GM18873 (cell line): Measurements from ENCODE around the gene MADCAM1.
"Not testable (repeated sequence)": the region's sequence is repeated elsewhere in the genome, so short reads cannot be mapped to it uniquely, and the experiment has no call there.

ENCODE experiments used
- ATAC-seq: cut with Tn5 transposase; IDR thresholded peaks from one replicate; pipeline ENCODE4 v1.9.1; 2021; ENCODE audit warnings: mild to moderate bottlenecking, moderate library complexity, moderate number of reproducible peaks; ENCODE audit not compliant: unreplicated experiment, low FRiP score

MADCAM1 gene

GRCh38 chr19:496112-496665 is at the start of gene MADCAM1:
Gene MADCAM1 (plus strand): TSS chr19:496486. CDS start chr19:496500, 14 bp downstream.
- ATAC-seq: no peak

- ATAC-seq: no peak
Observed at GRCh38 chr19:447064-447426, 49.2 kb upstream of the MADCAM1 start.

- ATAC-seq: no peak
Observed at GRCh38 chr19:447816-448560, 48.3 kb upstream of the MADCAM1 start.

- ATAC-seq: no peak
Observed at GRCh38 chr19:449916-450315, 46.4 kb upstream of the MADCAM1 start.

- not testable (repeated sequence) for ATAC-seq
Observed at GRCh38 chr19:450912-451481, 45.3 kb upstream of the MADCAM1 start.

GRCh38 chr19:452829-453228 is 43.5 kb upstream of the MADCAM1 start:
- no peak for ATAC-seq

- ATAC-seq: no peak
Observed at GRCh38 chr19:453606-454005, 42.7 kb upstream of the MADCAM1 start.

- ATAC-seq: no peak
Observed at GRCh38 chr19:455031-455705, 41.1 kb upstream of the MADCAM1 start.

- ATAC-seq: no peak
Observed at GRCh38 chr19:455851-456546, 40.3 kb upstream of the MADCAM1 start.

- ATAC-seq: no peak
Observed at GRCh38 chr19:456547-457110, 39.7 kb upstream of the MADCAM1 start.

- no peak for ATAC-seq
Observed at GRCh38 chr19:457636-458035, 38.6 kb upstream of the MADCAM1 start.

- ATAC-seq: no peak
Observed at GRCh38 chr19:458091-459042, 37.9 kb upstream of the MADCAM1 start.

- no peak for ATAC-seq
Observed at GRCh38 chr19:459724-460511, 36.4 kb upstream of the MADCAM1 start.

GRCh38 chr19:460877-461720 is 35.2 kb upstream of the MADCAM1 start, which contains the start of gene SHC2:
Gene SHC2 (minus strand): TSS chr19:461033. CDS start chr19:460996, 37 bp downstream.
- ATAC-seq: no peak

GRCh38 chr19:461721-462551 is 34.4 kb upstream of the MADCAM1 start:
- ATAC-seq: no peak

- no peak for ATAC-seq
Observed at GRCh38 chr19:463483-464207, 32.6 kb upstream of the MADCAM1 start.
